GM06990 (cell line): ENCODE results near the gene CC2D1A.

Source experiments
- DNase-seq: peaks from one replicate; pipeline ENCODE4 v3.0.0-alpha.2; 2011; ENCODE audit not compliant: insufficient read length; ENCODE audit errors: extremely low read depth
- H3K27me3 ChIP-seq: replicated peaks from 2 replicates; pipeline ENCODE4 v1.6.0; 2011; ENCODE audit warnings: low read length; ENCODE audit not compliant: control insufficient read depth, insufficient read depth
- H3K36me3 ChIP-seq: 2 replicates; pipeline ENCODE4 v1.5.1; 2011; ENCODE audit warnings: low read length; ENCODE audit not compliant: control insufficient read depth, insufficient read depth
- H3K4me3 ChIP-seq: replicated peaks from 2 replicates; pipeline ENCODE4 v1.5.1; 2011; ENCODE audit warnings: low read depth, mild to moderate bottlenecking, control low read depth, low read length
- TF ChIP-seq, protein P1 (sequence below): IDR thresholded peaks from 2 replicates; pipeline ENCODE4 v1.5.1; 2011; ENCODE audit warnings: low read length, control low read depth, mild to moderate bottlenecking, inconsistent platforms; ENCODE audit not compliant: insufficient read depth, poor library complexity, severe bottlenecking

CC2D1A gene

DNA sequence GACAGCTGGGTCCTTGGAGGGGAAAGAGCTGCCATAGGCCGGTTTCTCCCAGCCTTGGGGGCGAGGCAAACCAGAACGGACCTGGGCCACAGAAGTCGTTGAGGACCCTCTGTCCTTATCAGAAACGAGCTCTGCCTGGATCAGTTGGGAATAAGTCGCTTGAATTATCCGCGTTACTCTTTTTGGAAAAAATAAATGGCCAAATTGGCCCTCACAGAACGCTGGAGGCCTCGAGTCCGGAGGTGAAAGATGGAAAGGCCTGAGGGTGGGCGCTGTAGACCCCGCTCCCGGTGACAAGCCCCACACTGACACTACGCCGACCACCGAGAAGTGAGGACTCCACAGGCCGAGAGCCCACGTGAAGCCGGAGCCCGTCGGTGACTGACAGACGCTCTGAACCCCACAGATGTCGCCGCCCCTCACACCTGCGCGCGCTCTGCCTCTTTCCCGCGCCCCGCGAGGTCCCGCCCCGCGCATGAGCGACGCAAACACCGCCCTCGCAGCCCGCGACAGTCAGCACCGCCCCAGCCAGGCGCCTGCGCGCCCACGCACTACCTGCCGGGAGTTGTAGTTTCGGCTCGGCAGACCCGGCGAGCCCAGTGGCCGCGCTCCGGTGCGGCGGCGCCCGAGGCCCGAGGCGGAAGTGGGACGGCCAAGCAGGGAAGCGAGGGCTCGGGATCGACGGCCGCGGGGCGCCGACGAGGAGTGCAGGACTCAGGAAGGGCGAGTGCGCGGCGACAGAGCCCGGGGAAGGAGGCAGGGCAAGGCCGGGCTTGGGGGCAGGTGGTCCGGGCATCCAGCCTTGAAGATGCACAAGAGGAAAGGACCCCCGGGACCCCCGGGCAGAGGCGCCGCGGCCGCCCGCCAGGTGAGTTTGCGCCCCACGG, at the start of gene CC2D1A, which contains the start of gene BRME1:
TSS of gene CC2D1A (plus strand) at position 568 of the 887 bp plus-strand sequence. CDS start at position 809, 241 bp downstream.
TSS of gene BRME1 (minus strand) at position 484 of the 887 bp plus-strand sequence. CDS start 1,225 bp downstream, outside the sequence.
- no peaks in the 10 kb centered on the region for H3K27me3 ChIP-seq
- DNase-seq = peak; percentile 95
- H3K36me3 ChIP-seq = no peaks in the 10 kb centered on the region; the same call in 1 of the 2 replicates
- TF ChIP-seq, protein P1, sequence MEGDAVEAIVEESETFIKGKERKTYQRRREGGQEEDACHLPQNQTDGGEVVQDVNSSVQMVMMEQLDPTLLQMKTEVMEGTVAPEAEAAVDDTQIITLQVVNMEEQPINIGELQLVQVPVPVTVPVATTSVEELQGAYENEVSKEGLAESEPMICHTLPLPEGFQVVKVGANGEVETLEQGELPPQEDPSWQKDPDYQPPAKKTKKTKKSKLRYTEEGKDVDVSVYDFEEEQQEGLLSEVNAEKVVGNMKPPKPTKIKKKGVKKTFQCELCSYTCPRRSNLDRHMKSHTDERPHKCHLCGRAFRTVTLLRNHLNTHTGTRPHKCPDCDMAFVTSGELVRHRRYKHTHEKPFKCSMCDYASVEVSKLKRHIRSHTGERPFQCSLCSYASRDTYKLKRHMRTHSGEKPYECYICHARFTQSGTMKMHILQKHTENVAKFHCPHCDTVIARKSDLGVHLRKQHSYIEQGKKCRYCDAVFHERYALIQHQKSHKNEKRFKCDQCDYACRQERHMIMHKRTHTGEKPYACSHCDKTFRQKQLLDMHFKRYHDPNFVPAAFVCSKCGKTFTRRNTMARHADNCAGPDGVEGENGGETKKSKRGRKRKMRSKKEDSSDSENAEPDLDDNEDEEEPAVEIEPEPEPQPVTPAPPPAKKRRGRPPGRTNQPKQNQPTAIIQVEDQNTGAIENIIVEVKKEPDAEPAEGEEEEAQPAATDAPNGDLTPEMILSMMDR = no peak
- H3K4me3 ChIP-seq = peak within 1 kb of the TSS; percentile 83

DNA sequence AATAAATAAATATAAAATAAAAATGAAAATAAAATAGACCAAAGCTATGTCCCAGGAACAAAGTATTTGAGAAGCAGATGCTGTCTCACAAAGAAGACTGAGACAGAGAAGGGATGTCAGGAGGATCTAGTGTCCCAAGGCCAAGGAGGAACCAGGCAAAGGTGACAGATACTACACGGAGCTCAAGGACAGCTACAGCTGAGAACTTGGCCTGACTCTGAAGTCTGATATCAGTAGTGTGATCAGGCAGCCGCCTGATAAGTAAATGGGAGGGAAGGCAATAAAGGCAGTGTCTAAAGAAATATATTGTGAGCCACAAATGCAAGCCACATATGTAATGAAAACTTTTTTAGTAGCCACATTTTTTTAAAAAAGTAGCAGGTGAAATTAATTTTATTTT, 49.5 kb upstream of the CC2D1A start:
- TF ChIP-seq, protein P1 = no peak
- no peak overlapping the region for H3K4me3 ChIP-seq
- no peaks in the 10 kb centered on the region for H3K27me3 ChIP-seq
- DNase-seq = no peak
- no peaks in the 10 kb centered on the region for H3K36me3 ChIP-seq

DNA sequence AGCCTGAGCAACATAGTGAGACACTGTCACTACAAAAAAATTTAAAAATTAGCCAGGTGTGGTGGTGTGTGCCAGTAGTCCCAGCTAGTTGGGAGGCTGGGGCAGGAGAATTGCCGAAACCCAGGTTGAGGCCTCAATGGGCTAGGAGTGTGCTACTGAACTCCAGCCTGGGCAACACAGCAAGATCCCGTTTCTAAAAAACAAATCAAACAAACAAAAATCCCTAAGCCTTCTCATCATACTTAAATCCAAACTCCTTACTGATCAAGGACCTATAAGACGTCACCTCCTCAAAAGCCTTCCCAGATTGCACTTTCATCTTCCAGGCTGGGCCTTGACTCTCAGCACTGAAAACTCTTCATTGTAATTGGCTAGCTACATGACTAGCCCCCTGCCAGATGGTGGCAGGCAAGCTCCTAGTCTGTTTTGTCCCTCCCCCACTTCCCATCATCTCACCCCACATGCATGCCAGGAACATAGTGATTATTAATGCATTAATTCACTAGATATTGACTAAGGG, 46.6 kb upstream of the CC2D1A start:
- H3K4me3 ChIP-seq = no peak overlapping the region
- TF ChIP-seq, protein P1 = no peak
- H3K36me3 ChIP-seq = no peaks in the 10 kb centered on the region
- H3K27me3 ChIP-seq = no peaks in the 10 kb centered on the region; the same call in 1 of the 2 replicates
- no peak for DNase-seq

DNA sequence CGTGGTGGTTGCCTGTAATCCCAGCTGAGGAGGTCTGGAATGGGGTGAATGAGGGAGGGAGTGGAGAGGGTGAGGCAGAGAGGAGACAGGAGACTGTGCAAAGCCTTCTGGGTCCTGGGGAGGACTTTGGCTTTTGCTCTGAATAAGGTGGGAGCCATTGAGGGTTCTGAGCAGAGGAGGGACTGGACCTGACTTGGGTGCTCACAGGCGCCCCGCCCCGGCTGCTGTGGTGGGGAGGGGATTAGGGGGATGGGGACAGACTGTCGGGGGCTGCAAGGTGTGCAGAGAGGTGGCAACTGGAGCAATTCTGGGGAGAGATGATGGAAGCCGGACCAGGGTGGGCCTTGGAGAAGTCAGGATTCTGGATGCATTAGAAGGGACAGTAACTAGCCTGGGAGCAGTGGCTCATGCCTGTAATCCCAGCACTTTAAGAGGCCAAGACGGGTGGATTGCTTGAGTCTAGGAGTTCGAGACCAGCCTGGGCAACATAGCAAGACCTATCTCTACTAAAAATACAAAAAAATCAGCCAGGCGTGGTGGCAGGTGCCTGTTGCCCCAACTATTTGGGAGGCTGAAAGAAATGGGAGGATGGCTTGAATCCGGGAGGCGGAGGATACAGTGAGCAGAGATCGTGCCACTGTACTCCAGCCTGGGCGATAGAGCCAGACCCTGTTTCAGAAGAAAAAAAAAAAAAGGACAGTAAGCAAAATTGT, 45.2 kb upstream of the CC2D1A start:
- Histone ChIP-seq H3K36me3 (no peaks in the 10 kb centered on the region), H3K27me3 (no peaks in the 10 kb centered on the region; the same call in 1 of the 2 replicates), H3K4me3 (peak overlapping the region; percentile 63)
- DNase-seq = no peak
- TF ChIP-seq, protein P1 = no peak

DNA sequence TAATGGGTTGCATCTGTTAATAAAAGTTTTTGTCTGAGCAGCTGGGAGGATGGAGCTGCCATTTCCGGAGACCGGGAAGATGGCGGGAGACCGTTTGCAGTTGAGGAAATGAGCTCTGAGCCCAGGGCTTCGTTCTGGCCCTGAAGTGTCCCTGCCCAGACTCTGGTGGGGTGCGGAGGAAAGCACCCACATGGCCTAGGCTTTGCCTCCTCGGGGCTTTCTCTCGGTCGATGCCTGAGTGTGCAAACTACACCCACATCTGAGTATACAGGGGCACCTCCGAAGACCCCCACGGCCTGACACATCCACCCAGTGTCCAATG, 44.6 kb upstream of the CC2D1A start:
- DNase-seq = no peak
- Histone ChIP-seq H3K4me3 (peak overlapping the region; percentile 63), H3K27me3 (no peaks in the 10 kb centered on the region; the same call in 1 of the 2 replicates), H3K36me3 (no peaks in the 10 kb centered on the region)
- TF ChIP-seq, protein P1 = no peak
